Sigmoid colon (tissue), 7 donors: ENCODE data around the gene TMPRSS13. TPM values are rescaled to one million over a fixed set of nuclear protein-coding genes. Genes with fewer than 3 reads are reported as not detected.

Experiments used
- DNase-seq: peaks from one replicate; pipeline ENCODE4 v3.0.0-alpha.2; 2019
- H3K27ac ChIP-seq, 4 donors: fragments of 200-600 bp; sonication (generic); one replicate each; pipeline ENCODE4 v1.5.1; 2016 to 2019; ENCODE audit warnings: mild to moderate bottlenecking in 1 of 4
- H3K27me3 ChIP-seq, 3 donors: fragments of 200-600 bp; sonication (generic); one replicate each; pipeline ENCODE4 v1.5.1; 2019; ENCODE audit warnings: mild to moderate bottlenecking in 1 of 3
- H3K36me3 ChIP-seq, 4 donors: fragments of 200-600 bp; sonication (generic); one replicate each; pipeline ENCODE4 v1.5.1; 2016 to 2019
- H3K4me1 ChIP-seq, 4 donors: fragments of 200-600 bp; sonication (generic); one replicate each; pipeline ENCODE4 v1.5.1; 2017 to 2019
- H3K4me3 ChIP-seq, 4 donors: fragments of 200-600 bp; sonication (generic); one replicate each; pipeline ENCODE4 v1.5.1; 2017 to 2019; ENCODE audit warnings: mild to moderate bottlenecking in 2 of 4, moderate library complexity in 1 of 4
- H3K9me3 ChIP-seq, 4 donors: fragments of 200-600 bp in 3 of 4; sonication (generic) in 3 of 4; one replicate each; pipeline versions ENCODE4 v1.5.1 to v1.6.1; 2013 to 2019
- EP300 ChIP-seq, 4 donors: sonication (generic); formaldehyde crosslinking; IDR thresholded peaks; one replicate each; pipeline ENCODE4 v1.6.1; 2017; ENCODE audit warnings: antibody characterized with exemption in 4 of 4
- POLR2A ChIP-seq, 2 donors: fragments of 450-650 bp; IDR thresholded peaks; one replicate each; pipeline ENCODE4 v1.6.1; 2016; ENCODE audit warnings: antibody characterized with exemption in 2 of 2, mild to moderate bottlenecking in 2 of 2, moderate library complexity in 2 of 2
- POLR2AphosphoS5 ChIP-seq, 4 donors: sonication (generic); formaldehyde crosslinking; IDR thresholded peaks; one replicate each; pipeline ENCODE4 v1.6.1; 2017; ENCODE audit warnings: antibody characterized with exemption in 4 of 4
- WGBS, 2 donors: extraction: QIAGEN DNeasy Blood & Tissue Kit; methylation state at CpG; one replicate each; pipeline ENCODE4 v1.1.7; 2013; 5-methylcytosine and 5-hydroxymethylcytosine counted together
- intact Hi-C: fragments of 100-400 bp; cut with DNase I; formaldehyde crosslinking; loops from one replicate; pipeline ENCODE4 v1.15.1; 2023
- polyA plus RNA-seq, 3 donors: library from polyadenylated mRNA; stranded (reverse); fragments of 200-250 nt; gene quantifications; one replicate each; pipeline ENCODE4 v1.2.3, GENCODE V29; 2013
- total RNA-seq, 4 donors: library from RNA; depleted of rRNA; stranded (reverse); fragments of >200 nt; gene quantifications; one replicate each; pipeline ENCODE4 v1.1.0, GENCODE V29; 2016
- TF ChIP-seq, protein P1 (sequence below), 4 experiments: fragments of 450-650 bp in 3 of 4; fragments of 200-600 bp in 1 of 4; IDR thresholded peaks; one replicate each; pipeline ENCODE4 v1.5.1; 2016 to 2019; ENCODE audit warnings: antibody characterized with exemption in 4 of 4, mild to moderate bottlenecking in 3 of 4, moderate library complexity in 2 of 4
- donor health status: healthy with polysubstance abuse.
- donor health status: Bipolar disorder and iron deficiency.
- donor health status: healthy.

TMPRSS13 gene
- total and polyA plus RNA-seq, 7 donors: 1.4 to 1.6 TPM; not detected in 5

DNA sequence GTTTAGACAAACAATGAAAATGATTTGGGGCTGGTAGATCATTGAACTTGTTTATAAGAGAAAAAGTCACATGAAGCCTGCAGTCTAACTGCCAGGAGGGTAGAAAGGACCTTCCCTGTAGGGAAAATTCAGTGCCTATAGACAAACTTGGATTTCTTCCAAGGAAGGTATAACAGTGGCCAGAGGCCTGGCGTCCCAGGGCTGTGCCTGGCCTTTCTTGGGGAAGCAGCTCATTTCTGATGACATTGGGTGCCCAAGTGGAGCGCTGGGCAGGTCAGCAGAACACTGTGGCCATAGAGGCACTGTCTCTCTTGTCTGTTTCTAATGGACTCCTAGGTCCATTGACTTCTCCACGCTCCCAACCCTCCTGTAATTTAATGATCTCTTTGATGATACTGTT lies 46.1 kb downstream of the TMPRSS13 start:
- WGBS, 2 donors: 58 to 77% methylated on average over 3 of the region's 3 CpGs
- H3K27me3 ChIP-seq: no peaks in the 10 kb centered on the region
- H3K4me1 ChIP-seq: peaks cover 0 to 84% (median 71%) of the 10 kb centered on the region in 4 donors
- no peaks in the 10 kb centered on the region for H3K9me3 ChIP-seq
- peak overlapping the region; percentile 31 to 96 (median 92) for H3K27ac ChIP-seq
- intact Hi-C loops: no loop called here
- no peak for DNase-seq
- TF ChIP-seq, protein P1, sequence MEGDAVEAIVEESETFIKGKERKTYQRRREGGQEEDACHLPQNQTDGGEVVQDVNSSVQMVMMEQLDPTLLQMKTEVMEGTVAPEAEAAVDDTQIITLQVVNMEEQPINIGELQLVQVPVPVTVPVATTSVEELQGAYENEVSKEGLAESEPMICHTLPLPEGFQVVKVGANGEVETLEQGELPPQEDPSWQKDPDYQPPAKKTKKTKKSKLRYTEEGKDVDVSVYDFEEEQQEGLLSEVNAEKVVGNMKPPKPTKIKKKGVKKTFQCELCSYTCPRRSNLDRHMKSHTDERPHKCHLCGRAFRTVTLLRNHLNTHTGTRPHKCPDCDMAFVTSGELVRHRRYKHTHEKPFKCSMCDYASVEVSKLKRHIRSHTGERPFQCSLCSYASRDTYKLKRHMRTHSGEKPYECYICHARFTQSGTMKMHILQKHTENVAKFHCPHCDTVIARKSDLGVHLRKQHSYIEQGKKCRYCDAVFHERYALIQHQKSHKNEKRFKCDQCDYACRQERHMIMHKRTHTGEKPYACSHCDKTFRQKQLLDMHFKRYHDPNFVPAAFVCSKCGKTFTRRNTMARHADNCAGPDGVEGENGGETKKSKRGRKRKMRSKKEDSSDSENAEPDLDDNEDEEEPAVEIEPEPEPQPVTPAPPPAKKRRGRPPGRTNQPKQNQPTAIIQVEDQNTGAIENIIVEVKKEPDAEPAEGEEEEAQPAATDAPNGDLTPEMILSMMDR (IDR thresholded peaks at IDR 0.05): no peak
- TF ChIP-seq POLR2A (IDR thresholded peaks at IDR 0.05): no peak
- no peak for TF ChIP-seq EP300 (IDR thresholded peaks at IDR 0.05)
- no peak for TF ChIP-seq POLR2AphosphoS5 (IDR thresholded peaks at IDR 0.05)
- H3K36me3 ChIP-seq: no peaks in the 10 kb centered on the region
- no peak overlapping the region for H3K4me3 ChIP-seq

GRCh38 chr11:117882311-117882905 lies 46.8 kb downstream of the TMPRSS13 start:
- H3K36me3 ChIP-seq: no peaks in the 10 kb centered on the region
- 16 to 44% methylated on average over 11 of the region's 11 CpGs for WGBS, 2 donors
- no peaks in the 10 kb centered on the region for H3K27me3 ChIP-seq
- DNase-seq: peak; percentile 87
- intact Hi-C loops: no loop called here
- peak; percentile 62 to 75 (median 71) for TF ChIP-seq POLR2AphosphoS5 (IDR thresholded peaks at IDR 0.05)
- TF ChIP-seq, protein P1 (IDR thresholded peaks at IDR 0.05): no peak
- no peaks in the 10 kb centered on the region for H3K9me3 ChIP-seq
- peak overlapping the region; percentile 31 to 96 (median 92) for H3K27ac ChIP-seq
- peak overlapping the region in 1 of 4 donors; percentile 7 for H3K4me3 ChIP-seq
- peaks cover 0 to 84% (median 72%) of the 10 kb centered on the region in 4 donors for H3K4me1 ChIP-seq

DNA sequence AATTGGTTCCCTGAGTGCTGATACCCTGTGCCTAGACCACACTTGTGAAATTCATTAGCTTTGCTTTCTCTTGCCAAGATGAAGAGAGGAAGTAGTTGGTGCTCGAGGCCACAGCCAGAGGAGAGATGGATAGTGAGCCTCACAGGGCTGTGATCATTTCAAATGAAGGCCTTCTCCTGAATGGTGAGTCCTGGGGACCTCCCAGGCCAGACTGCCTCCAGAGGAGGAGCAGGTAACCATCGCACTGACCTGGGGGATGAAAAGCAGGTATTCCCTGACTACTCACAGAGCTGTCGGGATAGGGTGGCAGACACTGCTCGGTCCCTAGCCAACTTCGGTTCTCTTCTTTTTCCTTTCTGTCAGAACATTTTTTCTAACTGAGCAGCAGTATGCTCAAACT lies 48.0 kb downstream of the TMPRSS13 start:
- Histone ChIP-seq H3K4me3 (no peak overlapping the region), H3K27me3 (no peaks in the 10 kb centered on the region), H3K27ac (peak overlapping the region in 3 of 4 donors; percentile 90 to 96 (median 94)), H3K4me1 (peaks cover 0 to 77% (median 72%) of the 10 kb centered on the region in 4 donors), H3K9me3 (no peaks in the 10 kb centered on the region), H3K36me3 (no peaks in the 10 kb centered on the region)
- peak; percentile 46 for DNase-seq
- TF ChIP-seq EP300 (IDR thresholded peaks at IDR 0.05) (no peak), POLR2AphosphoS5 (IDR thresholded peaks at IDR 0.05) (no peak), POLR2A (IDR thresholded peaks at IDR 0.05) (no peak)
- TF ChIP-seq, protein P1 (IDR thresholded peaks at IDR 0.05): no peak
- intact Hi-C loops: no loop called here
- 89 to 94% methylated on average over 5 of the region's 5 CpGs for WGBS, 2 donors

DNA sequence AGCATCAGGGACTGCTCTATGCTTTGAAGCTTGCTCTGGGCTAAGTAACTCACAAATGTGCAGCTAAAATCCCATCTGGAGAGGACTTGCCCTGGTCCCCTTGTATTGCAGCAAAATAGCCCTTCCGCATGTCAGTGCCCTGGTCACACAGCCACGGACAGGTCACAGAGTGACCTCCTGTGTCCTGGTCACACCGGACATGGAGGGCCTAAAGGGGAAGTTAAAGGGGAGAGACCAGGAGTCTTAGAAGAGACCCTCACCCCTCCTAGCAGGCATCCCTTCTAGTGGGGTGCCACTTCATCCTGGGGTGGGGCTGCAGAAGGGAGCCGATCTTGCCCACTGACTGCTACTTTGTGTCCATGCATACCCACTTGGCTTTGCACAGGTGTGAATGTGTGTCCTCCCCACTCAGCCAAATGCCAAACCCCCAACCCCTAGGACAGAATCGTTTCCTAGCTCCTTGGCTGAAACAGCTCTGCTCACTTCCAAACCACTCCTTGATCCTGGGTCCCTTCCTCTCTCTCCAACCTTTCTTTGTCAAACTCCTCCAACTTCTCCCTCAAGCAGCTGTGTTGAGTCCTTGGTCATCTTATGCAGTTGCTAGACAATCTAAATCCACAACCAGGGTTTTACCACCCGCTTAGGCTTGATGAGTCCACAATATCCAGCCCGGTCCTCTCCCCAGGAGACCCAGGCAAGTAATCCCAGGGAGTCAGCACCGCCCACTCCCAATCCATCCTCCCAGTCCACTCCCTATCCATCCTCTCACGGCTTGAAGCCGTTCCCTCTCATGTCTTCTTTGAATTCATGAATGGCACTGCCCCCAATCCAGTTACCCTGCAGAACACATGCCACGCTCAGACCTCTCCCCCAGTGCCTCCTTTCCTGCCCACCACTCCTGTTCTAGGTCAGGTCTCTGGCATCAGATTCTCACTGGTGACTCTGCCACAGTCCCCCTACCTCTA lies 49.4 kb downstream of the TMPRSS13 start:
- H3K4me1 ChIP-seq: peaks cover 0 to 73% (median 63%) of the 10 kb centered on the region in 4 donors
- H3K36me3 ChIP-seq: no peaks in the 10 kb centered on the region
- H3K27ac ChIP-seq: peak overlapping the region in 3 of 4 donors; percentile 90 to 96 (median 94)
- no peak overlapping the region for H3K4me3 ChIP-seq
- no peaks in the 10 kb centered on the region for H3K9me3 ChIP-seq
- no peak for TF ChIP-seq EP300 (IDR thresholded peaks at IDR 0.05)
- TF ChIP-seq POLR2AphosphoS5 (IDR thresholded peaks at IDR 0.05): no peak
- no peak for TF ChIP-seq POLR2A (IDR thresholded peaks at IDR 0.05)
- TF ChIP-seq, protein P1 (IDR thresholded peaks at IDR 0.05): no peak
- 85 to 90% methylated on average over 11 of the region's 11 CpGs for WGBS, 2 donors
- intact Hi-C loops: no loop called here
- no peaks in the 10 kb centered on the region for H3K27me3 ChIP-seq
- DNase-seq: no peak
